ENCODE data around the gene ZNF862.

The ZNF862 gene

GRCh38 chr7:149838224-149838991 lies at the start of gene ZNF862:
TSS of gene ZNF862 (plus strand) at chr7:149838375. CDS start at chr7:149838612, 237 bp downstream.
- Mint-ChIP-seq H3K9me3 (no peaks in the 10 kb centered on the region), H3K27ac (peak within 1 kb of the TSS; percentile 89), H3K36me3 (no peaks in the 10 kb centered on the region), H3K4me1 (peaks cover 14% of the 10 kb centered on the region), H3K27me3 (peaks cover 12% of the 10 kb centered on the region), H3K4me3 (peak within 1 kb of the TSS; percentile 92)
- ATAC-seq (ENCODE audit: low read depth) (peak; percentile 96), DNase-seq (ENCODE audit: low spot score in 2 of 2) (peak; percentile 86 to 91)

GRCh38 chr7:149789101-149789500 lies 49.1 kb upstream of the ZNF862 start:
- Mint-ChIP-seq H3K27me3 (peaks cover 23% of the 10 kb centered on the region), H3K4me3 (no peak overlapping the region)
- ATAC-seq (ENCODE audit: low read depth): no peak

GRCh38 chr7:149790146-149790548 lies 48.0 kb upstream of the ZNF862 start:
- no peaks in the 10 kb centered on the region for H3K4me1 Mint-ChIP-seq
- H3K4me3 Mint-ChIP-seq: no peak overlapping the region
- H3K9me3 Mint-ChIP-seq: no peaks in the 10 kb centered on the region
- ATAC-seq (ENCODE audit: low read depth) (peak; percentile 53), DNase-seq (ENCODE audit: low spot score in 2 of 2) (no peak)
- H3K36me3 Mint-ChIP-seq: peaks cover 2% of the 10 kb centered on the region
- H3K27ac Mint-ChIP-seq: no peak overlapping the region
- peaks cover 25% of the 10 kb centered on the region for H3K27me3 Mint-ChIP-seq

More at GRCh38 chr7:149789101-149789500, 49.1 kb upstream of the ZNF862 start:
- no peak for DNase-seq (ENCODE audit: low spot score in 2 of 2)
- peaks cover 2% of the 10 kb centered on the region for H3K36me3 Mint-ChIP-seq
- no peaks in the 10 kb centered on the region for H3K9me3 Mint-ChIP-seq
- no peaks in the 10 kb centered on the region for H3K4me1 Mint-ChIP-seq
- no peak overlapping the region for H3K27ac Mint-ChIP-seq

- Mint-ChIP-seq H3K27ac (no peak overlapping the region), H3K27me3 (peaks cover 25% of the 10 kb centered on the region), H3K36me3 (peaks cover 2% of the 10 kb centered on the region), H3K9me3 (no peaks in the 10 kb centered on the region), H3K4me3 (no peak overlapping the region), H3K4me1 (no peaks in the 10 kb centered on the region)
- DNase-seq (ENCODE audit: low spot score in 2 of 2): no peak
- no peak for ATAC-seq (ENCODE audit: low read depth)
These were observed 47.3 kb upstream of the ZNF862 start for GRCh38 chr7:149790754-149791360.

- Mint-ChIP-seq H3K9me3 (no peaks in the 10 kb centered on the region), H3K36me3 (peaks cover 2% of the 10 kb centered on the region), H3K27ac (no peak overlapping the region), H3K27me3 (peaks cover 25% of the 10 kb centered on the region), H3K4me1 (no peaks in the 10 kb centered on the region), H3K4me3 (no peak overlapping the region)
- ATAC-seq (ENCODE audit: low read depth) (no peak), DNase-seq (ENCODE audit: low spot score in 2 of 2) (no peak)
These were observed 46.6 kb upstream of the ZNF862 start for GRCh38 chr7:149791411-149792219.

- Mint-ChIP-seq H3K27me3 (peaks cover 25% of the 10 kb centered on the region), H3K4me3 (no peak overlapping the region), H3K4me1 (no peaks in the 10 kb centered on the region), H3K36me3 (peaks cover 2% of the 10 kb centered on the region), H3K27ac (no peak overlapping the region), H3K9me3 (no peaks in the 10 kb centered on the region)
- ATAC-seq (ENCODE audit: low read depth) (no peak), DNase-seq (ENCODE audit: low spot score in 2 of 2) (no peak)
These were observed 46.0 kb upstream of the ZNF862 start for GRCh38 chr7:149792220-149792595.

- Mint-ChIP-seq H3K4me3 (no peak overlapping the region), H3K27ac (no peak overlapping the region), H3K27me3 (peaks cover 25% of the 10 kb centered on the region), H3K9me3 (no peaks in the 10 kb centered on the region), H3K36me3 (peaks cover 2% of the 10 kb centered on the region), H3K4me1 (no peaks in the 10 kb centered on the region)
- no peak for ATAC-seq (ENCODE audit: low read depth)
- no peak for DNase-seq (ENCODE audit: low spot score in 2 of 2)
These were observed 44.9 kb upstream of the ZNF862 start for GRCh38 chr7:149793261-149793660.

GRCh38 chr7:149794661-149795060 lies 43.5 kb upstream of the ZNF862 start:
- Mint-ChIP-seq H3K4me3 (no peak overlapping the region), H3K27me3 (peaks cover 19% of the 10 kb centered on the region), H3K4me1 (peaks cover 2% of the 10 kb centered on the region), H3K9me3 (no peaks in the 10 kb centered on the region), H3K36me3 (peaks cover 1% of the 10 kb centered on the region), H3K27ac (no peak overlapping the region)
- DNase-seq (ENCODE audit: low spot score in 2 of 2) (no peak), ATAC-seq (ENCODE audit: low read depth) (no peak)

- no peak overlapping the region for H3K4me3 Mint-ChIP-seq
These were observed 43.0 kb upstream of the ZNF862 start for GRCh38 chr7:149795126-149795525.

GRCh38 chr7:149796287-149796860 lies 41.8 kb upstream of the ZNF862 start:
- DNase-seq (ENCODE audit: low spot score in 2 of 2): no peak

More at GRCh38 chr7:149795126-149795525, 43.0 kb upstream of the ZNF862 start:
- ATAC-seq (ENCODE audit: low read depth): no peak
- Mint-ChIP-seq H3K36me3 (no peaks in the 10 kb centered on the region), H3K27me3 (peaks cover 16% of the 10 kb centered on the region), H3K9me3 (no peaks in the 10 kb centered on the region), H3K27ac (no peak overlapping the region), H3K4me1 (peaks cover 3% of the 10 kb centered on the region)
- no peak for DNase-seq (ENCODE audit: low spot score in 2 of 2)

GRCh38 chr7:149797771-149798170 lies 40.4 kb upstream of the ZNF862 start:
- Mint-ChIP-seq H3K4me1 (peaks cover 3% of the 10 kb centered on the region), H3K4me3 (no peak overlapping the region), H3K27ac (no peak overlapping the region), H3K36me3 (no peaks in the 10 kb centered on the region), H3K9me3 (no peaks in the 10 kb centered on the region), H3K27me3 (peaks cover 6% of the 10 kb centered on the region)
- no peak for ATAC-seq (ENCODE audit: low read depth)
- no peak for DNase-seq (ENCODE audit: low spot score in 2 of 2)

More at GRCh38 chr7:149796287-149796860, 41.8 kb upstream of the ZNF862 start:
- H3K4me3 Mint-ChIP-seq: no peak overlapping the region
- H3K27ac Mint-ChIP-seq: no peak overlapping the region
- peaks cover 3% of the 10 kb centered on the region for H3K4me1 Mint-ChIP-seq
- H3K36me3 Mint-ChIP-seq: no peaks in the 10 kb centered on the region
- no peak for ATAC-seq (ENCODE audit: low read depth)
- H3K27me3 Mint-ChIP-seq: peaks cover 14% of the 10 kb centered on the region
- no peaks in the 10 kb centered on the region for H3K9me3 Mint-ChIP-seq

- Mint-ChIP-seq H3K27ac (no peak overlapping the region), H3K9me3 (no peaks in the 10 kb centered on the region), H3K27me3 (peaks cover 2% of the 10 kb centered on the region), H3K4me1 (peaks cover 3% of the 10 kb centered on the region), H3K4me3 (no peak overlapping the region), H3K36me3 (no peaks in the 10 kb centered on the region)
- DNase-seq (ENCODE audit: low spot score in 2 of 2) (peak; percentile 48 to 64), ATAC-seq (ENCODE audit: low read depth) (peak; percentile 82)
These were observed 38.6 kb upstream of the ZNF862 start for GRCh38 chr7:149799397-149800168.

GRCh38 chr7:149800169-149800555 lies 38.0 kb upstream of the ZNF862 start:
- Mint-ChIP-seq H3K9me3 (no peaks in the 10 kb centered on the region), H3K36me3 (no peaks in the 10 kb centered on the region), H3K4me3 (no peak overlapping the region), H3K27me3 (no peaks in the 10 kb centered on the region), H3K4me1 (peaks cover 3% of the 10 kb centered on the region), H3K27ac (no peak overlapping the region)
- ATAC-seq (ENCODE audit: low read depth) (no peak), DNase-seq (ENCODE audit: low spot score in 2 of 2) (no peak)

All from memory B cell (primary cell).